A549 (cell line): ENCODE data around the gene C19orf12.
"Not testable (repeated sequence)": the region's sequence is repeated elsewhere in the genome, so short reads cannot be mapped to it uniquely, and the experiment has no call there.

ENCODE experiments used
- CEBPB ChIP-seq, 2 experiments: fragments of >200 bp in 1 of 2; sonication (Bioruptor Twin) in 1 of 2; formaldehyde crosslinking in 1 of 2; IDR thresholded peaks; 2 replicates each; pipeline ENCODE4 v1.6.1; 2012 to 2016
- JUN ChIP-seq, 2 experiments: fragments of >200 bp; sonication (Bioruptor Twin); formaldehyde crosslinking; IDR thresholded peaks; 2 replicates in 1 of 2; 3 replicates in 1 of 2; pipeline ENCODE4 v1.6.1; 2016 to 2017
- MAFK ChIP-seq: fragments of 450-650 bp; IDR thresholded peaks from 2 replicates; pipeline ENCODE4 v1.6.1; 2014; ENCODE audit not compliant: partially characterized antibody
- MYC ChIP-seq: IDR thresholded peaks from 2 replicates; pipeline ENCODE4 v1.6.1; 2012; ENCODE audit warnings: mild to moderate bottlenecking, inconsistent platforms, low read length, improper control_type of control experiment, borderline replicate concordance
- PHF8 ChIP-seq: fragments of 200-600 bp; sonication (generic); IDR thresholded peaks from 2 replicates; pipeline ENCODE4 v1.6.1; 2016; ENCODE audit warnings: low read depth, mild to moderate bottlenecking, antibody characterized with exemption, moderate library complexity, borderline replicate concordance
- POLR2AphosphoS2 ChIP-seq: conservative IDR thresholded peaks from 2 replicates; pipeline ENCODE4 v1.6.1; 2012; ENCODE audit warnings: low read length, improper control_type of control experiment, inconsistent platforms
- RAD21 ChIP-seq, 2 experiments: fragments of >200 bp in 1 of 2; sonication (Bioruptor Twin) in 1 of 2; formaldehyde crosslinking in 1 of 2; IDR thresholded peaks in 1 of 2; conservative IDR thresholded peaks in 1 of 2; 2 replicates in 1 of 2; 3 replicates in 1 of 2; pipeline ENCODE4 v1.6.1; 2012 to 2018; ENCODE audit warnings: inconsistent platforms in 1 of 2
- RFX5 ChIP-seq: fragments of 450-650 bp; IDR thresholded peaks from 2 replicates; pipeline ENCODE4 v1.7.1; 2014; ENCODE audit warnings: antibody characterized with exemption, mild to moderate bottlenecking, moderate library complexity
- TP53 ChIP-seq: fragments of 250-450 bp; sonication (Bioruptor Pico); IDR thresholded peaks from 2 replicates; pipeline ENCODE4 v1.5.0; 2021; ENCODE audit warnings: mild to moderate bottlenecking, moderate library complexity
- ZNF302 ChIP-seq: fragments of 250-450 bp; sonication (Bioruptor Pico); IDR thresholded peaks from 2 replicates; pipeline ENCODE4 v1.9.0; 2021; ENCODE audit warnings: inconsistent platforms, mild to moderate bottlenecking, moderate library complexity
- TF ChIP-seq, protein P1 (sequence below): fragments of >200 bp; sonication (Bioruptor Twin); formaldehyde crosslinking; IDR thresholded peaks from 3 replicates; pipeline ENCODE4 v1.5.1; 2016
- TF ChIP-seq, protein P2 (sequence below): fragments of 150-350 bp; IDR thresholded peaks from 2 replicates; pipeline ENCODE4 v1.6.1; 2014; ENCODE audit warnings: low read depth, mild to moderate bottlenecking, low read length
- TF ChIP-seq, protein P3 (sequence below): IDR thresholded peaks from 2 replicates; pipeline ENCODE4 v1.6.1; 2012
- TF ChIP-seq, protein P4 (sequence below): IDR thresholded peaks from 2 replicates; pipeline ENCODE4 v1.6.1; 2012

DNA sequence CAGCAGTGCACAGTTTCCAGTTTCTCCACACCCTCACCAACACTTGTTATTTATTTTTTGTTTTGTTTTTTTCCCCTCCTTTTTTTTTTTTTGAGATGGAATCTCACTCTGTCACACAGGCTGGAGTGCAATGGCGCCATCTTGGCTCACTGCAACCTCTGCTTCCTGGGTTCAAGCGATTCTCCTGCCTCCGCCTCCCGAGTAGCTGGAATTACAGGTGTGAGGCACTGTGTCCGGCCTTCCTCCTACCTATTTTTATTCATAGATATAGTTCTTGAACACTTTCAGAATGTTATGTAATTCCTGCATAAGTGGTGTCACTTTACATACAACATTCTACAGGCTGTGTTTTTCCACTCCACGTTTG, 44.1 kb downstream of the C19orf12 start:
- TF ChIP-seq, protein P1, sequence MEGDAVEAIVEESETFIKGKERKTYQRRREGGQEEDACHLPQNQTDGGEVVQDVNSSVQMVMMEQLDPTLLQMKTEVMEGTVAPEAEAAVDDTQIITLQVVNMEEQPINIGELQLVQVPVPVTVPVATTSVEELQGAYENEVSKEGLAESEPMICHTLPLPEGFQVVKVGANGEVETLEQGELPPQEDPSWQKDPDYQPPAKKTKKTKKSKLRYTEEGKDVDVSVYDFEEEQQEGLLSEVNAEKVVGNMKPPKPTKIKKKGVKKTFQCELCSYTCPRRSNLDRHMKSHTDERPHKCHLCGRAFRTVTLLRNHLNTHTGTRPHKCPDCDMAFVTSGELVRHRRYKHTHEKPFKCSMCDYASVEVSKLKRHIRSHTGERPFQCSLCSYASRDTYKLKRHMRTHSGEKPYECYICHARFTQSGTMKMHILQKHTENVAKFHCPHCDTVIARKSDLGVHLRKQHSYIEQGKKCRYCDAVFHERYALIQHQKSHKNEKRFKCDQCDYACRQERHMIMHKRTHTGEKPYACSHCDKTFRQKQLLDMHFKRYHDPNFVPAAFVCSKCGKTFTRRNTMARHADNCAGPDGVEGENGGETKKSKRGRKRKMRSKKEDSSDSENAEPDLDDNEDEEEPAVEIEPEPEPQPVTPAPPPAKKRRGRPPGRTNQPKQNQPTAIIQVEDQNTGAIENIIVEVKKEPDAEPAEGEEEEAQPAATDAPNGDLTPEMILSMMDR, result not testable (repeated sequence)
- not testable (repeated sequence) for TF ChIP-seq JUN (IDR thresholded peaks at IDR 0.05); MYC; RFX5; RAD21 (conservative IDR thresholded peaks at IDR 0.05 in 1 of 2, IDR thresholded peaks at IDR 0.05 in 1 of 2); CEBPB (IDR thresholded peaks at IDR 0.05); PHF8; POLR2AphosphoS2; MAFK; TP53; ZNF302 (CRISPR knock-in tag)
- TF ChIP-seq, protein P2, sequence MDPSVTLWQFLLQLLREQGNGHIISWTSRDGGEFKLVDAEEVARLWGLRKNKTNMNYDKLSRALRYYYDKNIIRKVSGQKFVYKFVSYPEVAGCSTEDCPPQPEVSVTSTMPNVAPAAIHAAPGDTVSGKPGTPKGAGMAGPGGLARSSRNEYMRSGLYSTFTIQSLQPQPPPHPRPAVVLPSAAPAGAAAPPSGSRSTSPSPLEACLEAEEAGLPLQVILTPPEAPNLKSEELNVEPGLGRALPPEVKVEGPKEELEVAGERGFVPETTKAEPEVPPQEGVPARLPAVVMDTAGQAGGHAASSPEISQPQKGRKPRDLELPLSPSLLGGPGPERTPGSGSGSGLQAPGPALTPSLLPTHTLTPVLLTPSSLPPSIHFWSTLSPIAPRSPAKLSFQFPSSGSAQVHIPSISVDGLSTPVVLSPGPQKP, result not testable (repeated sequence)
- TF ChIP-seq, protein P3, sequence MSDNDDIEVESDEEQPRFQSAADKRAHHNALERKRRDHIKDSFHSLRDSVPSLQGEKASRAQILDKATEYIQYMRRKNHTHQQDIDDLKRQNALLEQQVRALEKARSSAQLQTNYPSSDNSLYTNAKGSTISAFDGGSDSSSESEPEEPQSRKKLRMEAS, result not testable (repeated sequence)
- TF ChIP-seq, protein P4, sequence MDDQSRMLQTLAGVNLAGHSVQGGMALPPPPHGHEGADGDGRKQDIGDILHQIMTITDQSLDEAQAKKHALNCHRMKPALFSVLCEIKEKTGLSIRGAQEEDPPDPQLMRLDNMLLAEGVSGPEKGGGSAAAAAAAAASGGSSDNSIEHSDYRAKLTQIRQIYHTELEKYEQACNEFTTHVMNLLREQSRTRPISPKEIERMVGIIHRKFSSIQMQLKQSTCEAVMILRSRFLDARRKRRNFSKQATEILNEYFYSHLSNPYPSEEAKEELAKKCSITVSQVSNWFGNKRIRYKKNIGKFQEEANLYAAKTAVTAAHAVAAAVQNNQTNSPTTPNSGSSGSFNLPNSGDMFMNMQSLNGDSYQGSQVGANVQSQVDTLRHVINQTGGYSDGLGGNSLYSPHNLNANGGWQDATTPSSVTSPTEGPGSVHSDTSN, result not testable (repeated sequence)
